Type B pancreatic cell (in vitro differentiated cells): ENCODE results near the gene SMIM43. TPM values are rescaled to one million over a fixed set of nuclear protein-coding genes. Genes with fewer than 3 reads are reported as not detected.

Experiments used
- DNase-seq: peaks from one replicate; pipeline ENCODE4 v3.0.0; 2021; ENCODE audit warnings: mixed read lengths; ENCODE audit not compliant: unreplicated experiment; ENCODE audit errors: extremely low spot score
- H3K27ac Mint-ChIP-seq: 2 replicates; pipeline ENCODE4 v1.8.0; 2021; ENCODE audit warnings: mild to moderate bottlenecking, mixed read lengths
- H3K27me3 Mint-ChIP-seq: 2 replicates; pipeline ENCODE4 v1.8.0; 2021; ENCODE audit warnings: mixed read lengths
- H3K36me3 Mint-ChIP-seq: 2 replicates; pipeline ENCODE4 v1.8.0; 2021; ENCODE audit warnings: mixed read lengths
- H3K4me1 Mint-ChIP-seq: one replicate; pipeline ENCODE4 v1.8.0; 2021; ENCODE audit warnings: mixed read lengths; ENCODE audit not compliant: unreplicated experiment
- H3K4me3 Mint-ChIP-seq: 2 replicates; pipeline ENCODE4 v1.8.0; 2021; ENCODE audit warnings: mild to moderate bottlenecking, mixed read lengths
- H3K9me3 Mint-ChIP-seq: 2 replicates; pipeline ENCODE4 v1.8.0; 2021; ENCODE audit warnings: mixed read lengths
- total RNA-seq: library from RNA; stranded (reverse); gene quantifications from 2 replicates; pipeline ENCODE4 v1.2.1, GENCODE V29; 2021; ENCODE audit warnings: low replicate concordance
- TF ChIP-seq, protein P1 (sequence below): fragments of 200-600 bp; sonication (generic); conservative IDR thresholded peaks from 2 replicates; pipeline ENCODE4 v1.5.0; 2021; ENCODE audit warnings: antibody characterized with exemption, mild to moderate bottlenecking

The SMIM43 gene
- total RNA-seq, 1 donor from 2014 or later: 0.60 TPM

- Mint-ChIP-seq H3K9me3 (no peaks in the 10 kb centered on the region), H3K4me1 (peaks cover 21% of the 10 kb centered on the region), H3K36me3 (peaks cover 8% of the 10 kb centered on the region), H3K27ac (peak within 1 kb of the TSS; percentile 94), H3K27me3 (peaks cover 7% of the 10 kb centered on the region), H3K4me3 (peak within 1 kb of the TSS; percentile 91)
- peak; percentile 96 for DNase-seq
- TF ChIP-seq, protein P1, sequence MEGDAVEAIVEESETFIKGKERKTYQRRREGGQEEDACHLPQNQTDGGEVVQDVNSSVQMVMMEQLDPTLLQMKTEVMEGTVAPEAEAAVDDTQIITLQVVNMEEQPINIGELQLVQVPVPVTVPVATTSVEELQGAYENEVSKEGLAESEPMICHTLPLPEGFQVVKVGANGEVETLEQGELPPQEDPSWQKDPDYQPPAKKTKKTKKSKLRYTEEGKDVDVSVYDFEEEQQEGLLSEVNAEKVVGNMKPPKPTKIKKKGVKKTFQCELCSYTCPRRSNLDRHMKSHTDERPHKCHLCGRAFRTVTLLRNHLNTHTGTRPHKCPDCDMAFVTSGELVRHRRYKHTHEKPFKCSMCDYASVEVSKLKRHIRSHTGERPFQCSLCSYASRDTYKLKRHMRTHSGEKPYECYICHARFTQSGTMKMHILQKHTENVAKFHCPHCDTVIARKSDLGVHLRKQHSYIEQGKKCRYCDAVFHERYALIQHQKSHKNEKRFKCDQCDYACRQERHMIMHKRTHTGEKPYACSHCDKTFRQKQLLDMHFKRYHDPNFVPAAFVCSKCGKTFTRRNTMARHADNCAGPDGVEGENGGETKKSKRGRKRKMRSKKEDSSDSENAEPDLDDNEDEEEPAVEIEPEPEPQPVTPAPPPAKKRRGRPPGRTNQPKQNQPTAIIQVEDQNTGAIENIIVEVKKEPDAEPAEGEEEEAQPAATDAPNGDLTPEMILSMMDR: no peak
Measured at GRCh38 chr4:121800961-121801714, 36.2 kb upstream of the SMIM43 start, which contains the start of gene EXOSC9. Gene EXOSC9 (plus strand): TSS chr4:121801323. CDS start chr4:121801425, 102 bp downstream.

- Mint-ChIP-seq H3K4me1 (peaks cover 21% of the 10 kb centered on the region), H3K27me3 (peaks cover 10% of the 10 kb centered on the region), H3K27ac (peak overlapping the region; percentile 94), H3K36me3 (peaks cover 8% of the 10 kb centered on the region), H3K9me3 (no peaks in the 10 kb centered on the region), H3K4me3 (peak overlapping the region; percentile 91)
- TF ChIP-seq, protein P1: no peak
- no peak for DNase-seq
Measured at GRCh38 chr4:121800638-121800960, 35.6 kb upstream of the SMIM43 start.

DNA sequence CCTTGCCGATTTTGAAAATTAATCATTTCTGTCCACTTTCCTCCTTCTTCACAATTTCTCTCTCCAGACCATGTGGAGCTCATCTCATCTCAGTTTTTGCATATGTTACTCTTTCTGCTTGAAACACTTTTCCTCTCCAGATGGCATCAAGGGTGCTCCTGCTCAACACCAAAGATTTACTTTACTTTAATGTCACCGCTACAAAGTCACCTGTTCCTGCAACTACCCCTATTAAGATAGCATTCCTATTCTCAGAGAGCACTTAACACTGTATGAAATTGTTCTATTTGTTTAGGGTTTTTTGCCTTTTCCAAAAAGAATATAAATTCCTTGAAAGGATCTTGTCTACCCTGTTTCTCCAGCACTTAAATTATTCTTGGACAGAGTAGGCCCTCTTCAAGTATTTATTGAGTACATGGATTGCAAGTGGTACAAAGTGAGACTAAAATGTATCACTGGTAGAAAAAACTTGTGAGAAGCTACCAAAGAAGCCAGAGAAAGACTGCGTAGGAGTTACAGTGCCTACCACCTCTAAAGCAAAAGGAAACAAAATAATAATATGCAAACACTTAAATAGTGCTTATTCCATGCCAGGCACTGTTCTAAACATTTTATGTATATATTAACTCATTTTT, 35.0 kb upstream of the SMIM43 start:
- Mint-ChIP-seq H3K4me3 (peak overlapping the region; percentile 91), H3K27ac (no peak overlapping the region), H3K4me1 (peaks cover 21% of the 10 kb centered on the region), H3K9me3 (no peaks in the 10 kb centered on the region), H3K36me3 (peaks cover 3% of the 10 kb centered on the region), H3K27me3 (peaks cover 14% of the 10 kb centered on the region)
- TF ChIP-seq, protein P1: no peak
- DNase-seq: no peak

DNA sequence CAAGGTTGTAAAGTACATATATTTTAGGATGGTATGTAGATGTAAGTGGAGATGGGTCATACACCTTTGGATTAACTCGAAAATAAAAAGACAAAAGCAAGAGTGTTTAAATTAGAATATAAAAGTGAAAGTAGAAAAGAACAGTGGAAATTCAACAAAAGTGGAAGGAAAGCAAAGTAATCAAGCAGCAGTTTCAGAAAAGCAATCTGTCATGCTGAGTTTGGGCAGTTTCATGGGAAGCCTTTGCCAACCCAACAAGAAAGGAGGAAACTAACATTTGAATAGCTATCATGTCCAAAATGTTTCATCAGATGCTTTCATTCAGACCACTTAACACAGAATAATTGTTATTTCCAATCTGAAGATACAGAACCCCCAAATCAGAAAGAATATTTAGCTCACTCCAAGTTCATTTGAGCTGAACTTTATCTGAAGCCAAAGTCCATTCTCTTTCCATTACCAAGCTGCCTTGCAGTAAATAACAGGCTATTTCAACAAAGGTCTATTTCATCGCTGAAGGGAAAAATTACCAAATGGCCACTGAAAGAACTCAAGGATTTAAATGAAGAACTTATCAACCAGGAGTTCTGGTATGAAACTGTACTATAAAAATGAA, 34.4 kb upstream of the SMIM43 start:
- Mint-ChIP-seq H3K4me3 (peak overlapping the region; percentile 22), H3K9me3 (no peaks in the 10 kb centered on the region), H3K27ac (no peak overlapping the region), H3K36me3 (peaks cover 3% of the 10 kb centered on the region), H3K4me1 (peaks cover 21% of the 10 kb centered on the region), H3K27me3 (peaks cover 20% of the 10 kb centered on the region)
- TF ChIP-seq, protein P1: no peak
- no peak for DNase-seq

- Mint-ChIP-seq H3K4me1 (peaks cover 8% of the 10 kb centered on the region), H3K9me3 (no peaks in the 10 kb centered on the region), H3K27ac (no peak overlapping the region), H3K4me3 (no peak overlapping the region), H3K27me3 (peaks cover 22% of the 10 kb centered on the region), H3K36me3 (no peaks in the 10 kb centered on the region)
- DNase-seq: no peak
- TF ChIP-seq, protein P1: no peak
Measured at GRCh38 chr4:121796283-121796682, 31.3 kb upstream of the SMIM43 start.
